OCI-LY1 (cell line): Measurements from ENCODE around the gene TNRC6A.

ENCODE experiments used
- H2AFZ ChIP-seq: fragments of 200-600 bp; sonication (generic), shearing (Covaris generic); 2 replicates; pipeline ENCODE4 v1.6.0; 2014; ENCODE audit warnings: antibody characterized with exemption, mild to moderate bottlenecking, low read length
- H3F3A ChIP-seq: fragments of 200-600 bp; sonication (generic), shearing (Covaris generic); 2 replicates; pipeline ENCODE4 v1.6.0; 2014; ENCODE audit warnings: mild to moderate bottlenecking, antibody characterized with exemption, low read length, moderate library complexity; ENCODE audit not compliant: insufficient read depth
- H3K27ac ChIP-seq: fragments of 200-600 bp; sonication (generic); 2 replicates; pipeline ENCODE4 v1.5.1; 2014; ENCODE audit warnings: low read length, mixed run types, mild to moderate bottlenecking, low read depth; ENCODE audit not compliant: poor library complexity, severe bottlenecking
- H3K27me3 ChIP-seq: fragments of 200-600 bp; sonication (generic); 2 replicates; pipeline ENCODE4 v1.6.0; 2014; ENCODE audit warnings: antibody characterized with exemption, mild to moderate bottlenecking, low read length, moderate library complexity; ENCODE audit not compliant: insufficient read depth
- H3K36me3 ChIP-seq: fragments of 200-600 bp; sonication (generic); 2 replicates; pipeline ENCODE4 v1.6.1; 2014; ENCODE audit warnings: mild to moderate bottlenecking, antibody characterized with exemption, low read length, moderate library complexity, mixed read lengths; ENCODE audit not compliant: insufficient read depth
- H3K4me1 ChIP-seq: fragments of 200-600 bp; sonication (generic); 2 replicates; pipeline ENCODE4 v1.5.1; 2014; ENCODE audit warnings: mild to moderate bottlenecking, low read length, moderate library complexity; ENCODE audit not compliant: insufficient read depth, severe bottlenecking
- H3K4me2 ChIP-seq: fragments of 200-600 bp; sonication (generic), shearing (Covaris generic); 2 replicates; pipeline ENCODE4 v1.6.1; 2014; ENCODE audit warnings: low read length
- H3K4me3 ChIP-seq: fragments of 200-600 bp; sonication (generic); 2 replicates; pipeline ENCODE4 v1.5.1; 2014; ENCODE audit warnings: low read length, low read depth, mild to moderate bottlenecking, mixed read lengths; ENCODE audit not compliant: poor library complexity, severe bottlenecking
- H3K79me2 ChIP-seq: fragments of 200-600 bp; shearing (Covaris generic); 2 replicates; pipeline ENCODE4 v1.6.1; 2016; ENCODE audit warnings: mixed run types, low read length, mixed read lengths; ENCODE audit not compliant: insufficient read depth
- H3K9ac ChIP-seq: fragments of 200-600 bp; sonication (generic), shearing (Covaris generic); 2 replicates; pipeline ENCODE4 v1.6.1; 2014; ENCODE audit warnings: mild to moderate bottlenecking, low read length, mixed read lengths
- H3K9me2 ChIP-seq: fragments of 200-600 bp; sonication (generic), shearing (Covaris generic); 2 replicates; pipeline ENCODE4 v1.6.1; 2014; ENCODE audit warnings: low read depth, mild to moderate bottlenecking, low read length, mixed read lengths
- H3K9me3 ChIP-seq: fragments of 200-600 bp; shearing (Covaris generic); 2 replicates; pipeline ENCODE4 v1.6.1; 2014; ENCODE audit warnings: low read length, mixed read lengths
- H4K20me1 ChIP-seq: fragments of 200-600 bp; sonication (generic), shearing (Covaris generic); 2 replicates; pipeline ENCODE4 v1.6.0; 2016; ENCODE audit warnings: mild to moderate bottlenecking, low read length; ENCODE audit not compliant: insufficient read depth
- EZH2 ChIP-seq: fragments of 200-600 bp; sonication (generic), shearing (Covaris generic); IDR thresholded peaks from 2 replicates; pipeline ENCODE4 v1.8.0; 2017; ENCODE audit warnings: borderline replicate concordance, mixed run types, mild to moderate bottlenecking, antibody characterized with exemption, low read length, moderate library complexity, mixed read lengths
- TF ChIP-seq, protein P1 (sequence below): fragments of 200-600 bp; sonication (generic), shearing (Covaris generic); IDR thresholded peaks from 2 replicates; pipeline ENCODE4 v1.5.1; 2017; ENCODE audit warnings: mild to moderate bottlenecking, antibody characterized with exemption, low read length, moderate library complexity, mixed read lengths

The TNRC6A gene

DNA sequence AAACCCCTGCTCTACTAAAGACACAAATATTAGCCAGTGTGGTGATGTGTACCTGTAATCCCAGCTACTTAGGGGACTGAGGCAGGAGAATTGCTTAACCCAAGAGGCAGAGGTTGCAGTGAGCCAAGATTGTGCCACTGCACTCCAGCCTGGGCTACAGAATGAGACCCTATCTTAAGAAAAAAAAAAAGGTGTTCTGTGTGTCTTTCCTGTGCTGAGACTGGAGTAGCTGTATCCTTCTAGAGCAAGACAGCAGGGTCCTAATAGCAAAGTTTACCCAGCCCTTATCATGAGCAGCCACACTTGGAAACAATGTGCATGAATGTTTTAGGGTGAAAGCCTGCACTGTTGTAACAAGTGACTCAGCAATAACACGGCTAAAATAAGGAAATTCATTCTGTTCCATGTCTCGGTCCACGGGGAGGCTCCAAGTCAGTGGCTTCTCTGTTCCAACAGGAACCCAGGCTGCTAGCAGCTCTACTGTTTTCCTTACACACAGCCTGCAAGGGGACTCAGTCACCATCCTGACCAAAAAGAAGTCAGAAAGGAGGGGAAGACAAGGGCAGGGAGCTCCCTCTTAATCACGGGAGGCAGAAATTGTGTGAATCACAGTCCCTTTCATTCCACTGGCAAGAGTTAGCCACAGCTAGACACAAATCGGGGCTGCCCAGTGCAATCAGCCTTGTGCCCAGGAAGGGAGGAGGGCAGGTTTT is 109.3 kb downstream of the TNRC6A start:
- Histone ChIP-seq H2AFZ (no peak overlapping the region), H3K4me3 (no peak overlapping the region), H3K27ac (no peak overlapping the region)

GRCh38 chr16:24839347-24839972 is 110.0 kb downstream of the TNRC6A start:
- no peaks in the 10 kb centered on the region for H3K4me1 ChIP-seq
- TF ChIP-seq, protein P1, sequence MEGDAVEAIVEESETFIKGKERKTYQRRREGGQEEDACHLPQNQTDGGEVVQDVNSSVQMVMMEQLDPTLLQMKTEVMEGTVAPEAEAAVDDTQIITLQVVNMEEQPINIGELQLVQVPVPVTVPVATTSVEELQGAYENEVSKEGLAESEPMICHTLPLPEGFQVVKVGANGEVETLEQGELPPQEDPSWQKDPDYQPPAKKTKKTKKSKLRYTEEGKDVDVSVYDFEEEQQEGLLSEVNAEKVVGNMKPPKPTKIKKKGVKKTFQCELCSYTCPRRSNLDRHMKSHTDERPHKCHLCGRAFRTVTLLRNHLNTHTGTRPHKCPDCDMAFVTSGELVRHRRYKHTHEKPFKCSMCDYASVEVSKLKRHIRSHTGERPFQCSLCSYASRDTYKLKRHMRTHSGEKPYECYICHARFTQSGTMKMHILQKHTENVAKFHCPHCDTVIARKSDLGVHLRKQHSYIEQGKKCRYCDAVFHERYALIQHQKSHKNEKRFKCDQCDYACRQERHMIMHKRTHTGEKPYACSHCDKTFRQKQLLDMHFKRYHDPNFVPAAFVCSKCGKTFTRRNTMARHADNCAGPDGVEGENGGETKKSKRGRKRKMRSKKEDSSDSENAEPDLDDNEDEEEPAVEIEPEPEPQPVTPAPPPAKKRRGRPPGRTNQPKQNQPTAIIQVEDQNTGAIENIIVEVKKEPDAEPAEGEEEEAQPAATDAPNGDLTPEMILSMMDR, result no peak
- no peaks in the 10 kb centered on the region for H4K20me1 ChIP-seq
- H3K4me3 ChIP-seq, result no peak overlapping the region
- no peak overlapping the region for H2AFZ ChIP-seq
- H3K79me2 ChIP-seq, result no peaks in the 10 kb centered on the region
- no peaks in the 10 kb centered on the region for H3F3A ChIP-seq
- H3K4me2 ChIP-seq, result no peak overlapping the region
- H3K36me3 ChIP-seq, result no peaks in the 10 kb centered on the region
- no peaks in the 10 kb centered on the region for H3K9me3 ChIP-seq
- H3K27ac ChIP-seq, result no peak overlapping the region
- no peak overlapping the region for H3K9ac ChIP-seq
- H3K27me3 ChIP-seq, result no peaks in the 10 kb centered on the region
- H3K9me2 ChIP-seq, result no peaks in the 10 kb centered on the region

More for the DNA sequence above, 109.3 kb downstream of the TNRC6A start:
- no peaks in the 10 kb centered on the region for H3K79me2 ChIP-seq
- H3K9me2 ChIP-seq, result no peaks in the 10 kb centered on the region
- TF ChIP-seq, protein P1, result no peak
- no peak for TF ChIP-seq EZH2
- H3K36me3 ChIP-seq, result no peaks in the 10 kb centered on the region
- no peaks in the 10 kb centered on the region for H4K20me1 ChIP-seq
- no peak overlapping the region for H3K4me2 ChIP-seq
- H3K9me3 ChIP-seq, result no peaks in the 10 kb centered on the region
- H3K9ac ChIP-seq, result no peak overlapping the region
- no peaks in the 10 kb centered on the region for H3K27me3 ChIP-seq
- H3F3A ChIP-seq, result no peaks in the 10 kb centered on the region
- H3K4me1 ChIP-seq, result no peaks in the 10 kb centered on the region

- no peaks in the 10 kb centered on the region for H3K79me2 ChIP-seq
- no peaks in the 10 kb centered on the region for H3K9me2 ChIP-seq
- no peak overlapping the region for H3K9ac ChIP-seq
- no peaks in the 10 kb centered on the region for H3K36me3 ChIP-seq
- no peak overlapping the region for H3K27ac ChIP-seq
- no peak overlapping the region for H3K4me3 ChIP-seq
- H2AFZ ChIP-seq, result no peak overlapping the region
- H3K27me3 ChIP-seq, result no peaks in the 10 kb centered on the region
- no peaks in the 10 kb centered on the region for H3K9me3 ChIP-seq
- H3K4me1 ChIP-seq, result no peaks in the 10 kb centered on the region
- H4K20me1 ChIP-seq, result no peaks in the 10 kb centered on the region
- no peak for TF ChIP-seq EZH2
- TF ChIP-seq, protein P1, result no peak
- H3K4me2 ChIP-seq, result no peak overlapping the region
- no peaks in the 10 kb centered on the region for H3F3A ChIP-seq
Measured at GRCh38 chr16:24841291-24841690, 111.8 kb downstream of the TNRC6A start.
